Measurements from ENCODE around the gene GADD45GIP1.
"Not testable (repeated sequence)": the region's sequence is repeated elsewhere in the genome, so short reads cannot be mapped to it uniquely, and the experiment has no call there.

Gene GADD45GIP1

GRCh38 chr19:12938779-12939601 lies 18.0 kb downstream of the GADD45GIP1 start:
- peak in 1 of 2 experiments; percentile 30 for DNase-seq

GRCh38 chr19:12937927-12938778 lies 18.9 kb downstream of the GADD45GIP1 start, which contains the start of gene CALR:
CALR (plus strand) TSS chr19:12938609; CDS start chr19:12938680, 71 bp downstream.
- peak; percentile 99 to 100 for DNase-seq

- no peak for DNase-seq
These were observed 19.7 kb downstream of the GADD45GIP1 start for GRCh38 chr19:12937093-12937926.

- no peak for DNase-seq
These were observed 20.4 kb downstream of the GADD45GIP1 start for GRCh38 chr19:12936582-12936981.

GRCh38 chr19:12935071-12935470 lies 22.0 kb downstream of the GADD45GIP1 start:
- DNase-seq = no peak

- peak; percentile 86 to 93 for DNase-seq
These were observed 23.5 kb downstream of the GADD45GIP1 start, which contains the start of gene FARSA for GRCh38 chr19:12933287-12934072. FARSA (minus strand) TSS chr19:12933711; CDS start chr19:12933696, 15 bp downstream.

- no peak for DNase-seq
These were observed 24.4 kb downstream of the GADD45GIP1 start for GRCh38 chr19:12932392-12933286.

GRCh38 chr19:12930002-12930645 lies 26.9 kb downstream of the GADD45GIP1 start:
- DNase-seq = no peak

GRCh38 chr19:12924621-12925310 lies 32.3 kb downstream of the GADD45GIP1 start:
- DNase-seq = no peak

- no peak for DNase-seq
These were observed 34.1 kb downstream of the GADD45GIP1 start for GRCh38 chr19:12922959-12923358.

GRCh38 chr19:12921047-12921446 lies 36.0 kb downstream of the GADD45GIP1 start:
- no peak for DNase-seq

- no peak for DNase-seq
These were observed 38.8 kb downstream of the GADD45GIP1 start for GRCh38 chr19:12918253-12918652.

- DNase-seq = not testable (repeated sequence)
These were observed 41.2 kb downstream of the GADD45GIP1 start for GRCh38 chr19:12915860-12916259.

GRCh38 chr19:12913851-12914690 lies 43.0 kb downstream of the GADD45GIP1 start:
- DNase-seq = peak in 1 of 2 experiments; percentile 56

- DNase-seq = peak; percentile 98 to 99
These were observed 43.9 kb downstream of the GADD45GIP1 start for GRCh38 chr19:12913011-12913561.

GRCh38 chr19:12912571-12912970 lies 44.5 kb downstream of the GADD45GIP1 start:
- peak; percentile 81 to 92 for DNase-seq

- no peak for DNase-seq
These were observed 49.9 kb downstream of the GADD45GIP1 start for GRCh38 chr19:12907166-12907565.
